Neutrophil (primary cell): Measurements from ENCODE around the gene CLMP.
"Not testable (repeated sequence)": the region's sequence is repeated elsewhere in the genome, so short reads cannot be mapped to it uniquely, and the experiment has no call there.

Experiments
- H3K27ac ChIP-seq: fragments of 200-600 bp; sonication (generic); 2 replicates; pipeline ENCODE4 v1.5.1; 2016; ENCODE audit warnings: mild to moderate bottlenecking, moderate library complexity
- H3K27me3 ChIP-seq: fragments of 200-600 bp; sonication (generic); 2 replicates; pipeline ENCODE4 v1.6.0; 2016; ENCODE audit warnings: mild to moderate bottlenecking
- H3K36me3 ChIP-seq: fragments of 200-600 bp; sonication (generic); 2 replicates; pipeline ENCODE4 v1.5.1; 2017
- H3K4me1 ChIP-seq, 2 experiments: fragments of 200-600 bp in 1 of 2; sonication (generic) in 1 of 2; 1 replicate in 1 of 2; 2 replicates in 1 of 2; pipeline versions ENCODE4 v1.5.1 to v1.6.1; 2013 to 2016; ENCODE audit warnings: low read depth in 1 of 2, low read length in 1 of 2, mild to moderate bottlenecking in 1 of 2, moderate library complexity in 1 of 2; ENCODE audit not compliant: control insufficient read depth in 1 of 2, insufficient read depth in 1 of 2
- H3K4me3 ChIP-seq, 2 experiments: fragments of 200-600 bp in 1 of 2; sonication (generic) in 1 of 2; 1 replicate in 1 of 2; 2 replicates in 1 of 2; pipeline ENCODE4 v1.5.1; 2013 to 2016; ENCODE audit warnings: low read depth in 1 of 2, low read length in 1 of 2, mild to moderate bottlenecking in 1 of 2, moderate library complexity in 1 of 2
- H3K9me3 ChIP-seq: fragments of 200-600 bp; sonication (generic); 2 replicates; pipeline ENCODE4 v1.5.1; 2016
- CTCF ChIP-seq: fragments of 200-600 bp; sonication (generic); IDR thresholded peaks from 2 replicates; pipeline ENCODE4 v1.5.1; 2016; ENCODE audit warnings: antibody characterized with exemption

The CLMP gene

GRCh38 chr11:123152951-123153350 lies 42.1 kb downstream of the CLMP start:
- Histone ChIP-seq H3K9me3 (no peaks in the 10 kb centered on the region), H3K36me3 (no peaks in the 10 kb centered on the region), H3K4me1 (no peaks in the 10 kb centered on the region), H3K27ac (no peak overlapping the region), H3K4me3 (no peak overlapping the region), H3K27me3 (no peaks in the 10 kb centered on the region)
- TF ChIP-seq CTCF = no peak

GRCh38 chr11:123152346-123152745 lies 42.7 kb downstream of the CLMP start:
- not testable (repeated sequence) for H3K4me3 ChIP-seq, H3K27ac ChIP-seq, H3K36me3 ChIP-seq, H3K27me3 ChIP-seq, H3K9me3 ChIP-seq, H3K4me1 ChIP-seq

- no peak overlapping the region for H3K27ac ChIP-seq
- H3K36me3 ChIP-seq = no peaks in the 10 kb centered on the region
- H3K9me3 ChIP-seq = no peaks in the 10 kb centered on the region
- no peak overlapping the region for H3K4me3 ChIP-seq
- H3K27me3 ChIP-seq = no peaks in the 10 kb centered on the region
- TF ChIP-seq CTCF = no peak
- no peaks in the 10 kb centered on the region for H3K4me1 ChIP-seq
These were observed 43.3 kb downstream of the CLMP start for GRCh38 chr11:123151796-123152195.

GRCh38 chr11:123151366-123151765 lies 43.7 kb downstream of the CLMP start:
- Histone ChIP-seq H3K36me3 (no peaks in the 10 kb centered on the region), H3K9me3 (no peaks in the 10 kb centered on the region), H3K27me3 (no peaks in the 10 kb centered on the region), H3K4me3 (no peak overlapping the region), H3K27ac (no peak overlapping the region), H3K4me1 (no peaks in the 10 kb centered on the region)
- no peak for TF ChIP-seq CTCF

- Histone ChIP-seq H3K4me3 (no peak overlapping the region), H3K36me3 (no peaks in the 10 kb centered on the region), H3K9me3 (no peaks in the 10 kb centered on the region), H3K27me3 (no peaks in the 10 kb centered on the region), H3K4me1 (no peaks in the 10 kb centered on the region), H3K27ac (no peak overlapping the region)
- no peak for TF ChIP-seq CTCF
These were observed 44.2 kb downstream of the CLMP start for GRCh38 chr11:123150882-123151281.

- Histone ChIP-seq H3K4me3 (no peak overlapping the region), H3K27ac (no peak overlapping the region), H3K27me3 (no peaks in the 10 kb centered on the region), H3K9me3 (no peaks in the 10 kb centered on the region), H3K4me1 (no peaks in the 10 kb centered on the region), H3K36me3 (no peaks in the 10 kb centered on the region)
- no peak for TF ChIP-seq CTCF
These were observed 46.1 kb downstream of the CLMP start for GRCh38 chr11:123148965-123149364.
